Choroid plexus epithelial cell (primary cell): ENCODE results near the gene PLLP.
A peak's percentile ranks its signal among the peaks of the same experiment; 100 is the strongest.

Experiments used
- DNase-seq: peaks from one replicate; pipeline ENCODE4 v3.0.0-alpha.2; 2010; ENCODE audit warnings: low read depth
- H3K4me3 ChIP-seq: 2 replicates; pipeline ENCODE4 v1.5.1; 2011; ENCODE audit warnings: low read depth, mild to moderate bottlenecking, control low read depth, low read length, moderate library complexity
- CTCF ChIP-seq: conservative IDR thresholded peaks from 2 replicates; pipeline ENCODE4 v1.5.1; 2011; ENCODE audit warnings: low read depth, mild to moderate bottlenecking, control low read depth, inconsistent platforms, low read length, moderate library complexity

The PLLP gene

GRCh38 chr16:57308041-57308440 lies 23.6 kb upstream of the PLLP start:
- no peak for TF ChIP-seq CTCF
- H3K4me3 ChIP-seq, result no peak overlapping the region
- DNase-seq, result no peak

DNA sequence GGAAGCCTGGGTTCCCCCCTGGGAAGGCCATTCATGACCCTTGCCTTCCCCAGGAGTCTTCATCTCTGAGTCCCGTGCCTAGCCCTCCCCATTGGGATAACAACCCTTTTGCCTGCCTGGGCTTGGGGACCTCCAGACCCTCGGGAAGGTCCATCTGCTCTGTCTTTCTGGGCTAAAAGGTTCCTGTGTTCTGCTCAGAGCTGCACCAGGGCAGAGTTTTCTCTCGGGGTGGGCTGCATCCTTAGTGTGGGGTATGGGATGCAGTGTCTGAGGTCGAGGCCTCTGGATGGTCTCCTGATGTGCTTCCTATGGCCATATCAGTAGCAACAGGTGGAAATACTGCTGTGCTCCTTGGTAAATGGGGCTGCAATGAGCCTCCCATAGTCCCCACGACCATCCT lies 22.9 kb upstream of the PLLP start:
- no peak for DNase-seq
- H3K4me3 ChIP-seq, result no peak overlapping the region
- no peak for TF ChIP-seq CTCF

- no peak for TF ChIP-seq CTCF
- no peak for DNase-seq
- H3K4me3 ChIP-seq, result no peak overlapping the region
Observed at GRCh38 chr16:57306676-57307341, 22.3 kb upstream of the PLLP start.

GRCh38 chr16:57305159-57305811 lies 20.8 kb upstream of the PLLP start:
- TF ChIP-seq CTCF, result no peak
- no peak for DNase-seq

GRCh38 chr16:57304169-57305061 lies 19.9 kb upstream of the PLLP start:
- no peak for TF ChIP-seq CTCF
- peak; percentile 91 for DNase-seq
- no peak overlapping the region for H3K4me3 ChIP-seq

More at GRCh38 chr16:57305159-57305811, 20.8 kb upstream of the PLLP start:
- H3K4me3 ChIP-seq, result no peak overlapping the region

DNA sequence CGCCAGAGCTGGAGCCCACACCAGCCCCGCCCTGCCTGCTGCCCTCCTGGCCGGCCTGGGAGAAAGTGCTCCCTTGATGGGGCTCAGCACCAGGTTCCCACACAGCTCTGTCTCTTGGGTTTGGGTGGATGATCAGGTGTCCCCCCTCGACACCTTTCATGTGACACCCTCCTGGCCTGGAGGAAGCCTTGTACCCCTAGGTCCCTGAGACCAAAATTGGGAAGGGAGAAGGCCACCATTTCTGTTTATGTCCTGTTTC lies 19.4 kb upstream of the PLLP start:
- no peak for TF ChIP-seq CTCF
- H3K4me3 ChIP-seq, result no peak overlapping the region
- DNase-seq, result no peak
